Measurements from ENCODE around the gene PDZRN4.

DNA sequence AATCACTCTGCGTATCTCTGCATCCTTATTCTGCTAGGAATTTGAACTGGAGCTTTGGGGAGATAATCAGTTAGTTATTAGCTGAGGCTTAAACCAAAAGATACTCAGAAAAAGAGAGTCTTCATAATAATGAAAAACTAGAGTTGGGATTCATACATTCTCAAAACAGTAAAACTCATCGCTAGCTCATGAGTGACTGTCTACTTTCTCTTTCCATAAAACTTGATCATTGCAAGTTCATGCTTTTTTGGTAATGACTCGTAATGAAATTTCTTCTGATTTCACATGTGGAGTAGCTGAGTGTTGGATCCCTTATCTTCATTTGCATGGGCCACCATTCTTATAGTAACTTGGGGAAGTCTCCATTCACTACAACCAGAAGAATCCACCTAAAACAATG, 397.7 kb downstream of the PDZRN4 start:
- TF ChIP-seq, protein P1, sequence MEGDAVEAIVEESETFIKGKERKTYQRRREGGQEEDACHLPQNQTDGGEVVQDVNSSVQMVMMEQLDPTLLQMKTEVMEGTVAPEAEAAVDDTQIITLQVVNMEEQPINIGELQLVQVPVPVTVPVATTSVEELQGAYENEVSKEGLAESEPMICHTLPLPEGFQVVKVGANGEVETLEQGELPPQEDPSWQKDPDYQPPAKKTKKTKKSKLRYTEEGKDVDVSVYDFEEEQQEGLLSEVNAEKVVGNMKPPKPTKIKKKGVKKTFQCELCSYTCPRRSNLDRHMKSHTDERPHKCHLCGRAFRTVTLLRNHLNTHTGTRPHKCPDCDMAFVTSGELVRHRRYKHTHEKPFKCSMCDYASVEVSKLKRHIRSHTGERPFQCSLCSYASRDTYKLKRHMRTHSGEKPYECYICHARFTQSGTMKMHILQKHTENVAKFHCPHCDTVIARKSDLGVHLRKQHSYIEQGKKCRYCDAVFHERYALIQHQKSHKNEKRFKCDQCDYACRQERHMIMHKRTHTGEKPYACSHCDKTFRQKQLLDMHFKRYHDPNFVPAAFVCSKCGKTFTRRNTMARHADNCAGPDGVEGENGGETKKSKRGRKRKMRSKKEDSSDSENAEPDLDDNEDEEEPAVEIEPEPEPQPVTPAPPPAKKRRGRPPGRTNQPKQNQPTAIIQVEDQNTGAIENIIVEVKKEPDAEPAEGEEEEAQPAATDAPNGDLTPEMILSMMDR (IDR thresholded peaks at IDR 0.05), result no peak
- TF ChIP-seq POLR2A (IDR thresholded peaks at IDR 0.05; ENCODE audit: low read depth), result no peak

Measured in esophagus muscularis mucosa (tissue), 3 donors.